ENCODE data around the gene PDGFA. TPM values are rescaled to one million over a fixed set of nuclear protein-coding genes. Genes with fewer than 3 reads are reported as not detected.

PDGFA gene
- total RNA-seq, 2 experiments from 2014 or later, result 9.4 to 9.9 TPM

DNA sequence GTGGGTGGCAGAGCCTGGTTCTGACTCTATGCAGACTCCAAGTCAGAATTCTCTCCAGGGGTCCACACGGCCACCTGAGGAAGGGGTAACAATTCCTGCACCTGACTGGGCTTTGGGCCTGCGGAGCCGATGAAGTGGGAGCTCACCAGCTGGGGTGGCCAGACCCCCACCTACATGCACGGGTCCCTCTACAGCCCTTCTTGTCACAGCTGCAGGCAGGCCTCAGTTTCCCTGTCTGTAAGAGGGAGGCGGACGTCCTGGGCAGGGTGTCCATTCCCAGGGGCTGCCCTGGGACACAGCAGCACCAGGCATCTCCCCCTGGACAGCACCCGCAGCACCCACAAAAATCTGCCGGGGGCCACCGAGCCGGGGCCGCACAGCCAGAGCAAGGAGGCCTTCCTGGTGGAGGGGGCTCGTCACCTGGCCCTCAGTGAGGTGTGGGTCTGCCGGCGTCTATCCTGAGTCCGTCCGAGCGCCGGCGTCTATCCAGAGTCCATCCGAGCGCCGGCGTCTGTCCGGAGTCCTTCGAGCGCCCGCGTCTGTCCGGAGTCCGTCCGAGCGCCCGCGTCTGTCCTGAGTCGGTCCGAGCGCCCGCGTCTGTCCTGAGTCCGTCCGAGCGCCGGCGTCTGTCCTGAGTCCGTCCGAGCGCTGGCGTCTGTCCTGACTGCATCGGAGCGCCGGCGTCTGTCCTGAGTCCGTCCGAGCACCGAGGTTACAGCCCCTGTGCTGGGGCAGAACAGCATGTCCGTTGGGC is 65.1 kb downstream of the PDGFA start:
- CTCF ChIA-PET, result no interaction called here
- POLR2A ChIA-PET, result no interaction called here

GRCh38 chr7:453597-454306 is 65.9 kb downstream of the PDGFA start:
- ChIA-PET CTCF (no interaction called here), POLR2A (no interaction called here)

DNA sequence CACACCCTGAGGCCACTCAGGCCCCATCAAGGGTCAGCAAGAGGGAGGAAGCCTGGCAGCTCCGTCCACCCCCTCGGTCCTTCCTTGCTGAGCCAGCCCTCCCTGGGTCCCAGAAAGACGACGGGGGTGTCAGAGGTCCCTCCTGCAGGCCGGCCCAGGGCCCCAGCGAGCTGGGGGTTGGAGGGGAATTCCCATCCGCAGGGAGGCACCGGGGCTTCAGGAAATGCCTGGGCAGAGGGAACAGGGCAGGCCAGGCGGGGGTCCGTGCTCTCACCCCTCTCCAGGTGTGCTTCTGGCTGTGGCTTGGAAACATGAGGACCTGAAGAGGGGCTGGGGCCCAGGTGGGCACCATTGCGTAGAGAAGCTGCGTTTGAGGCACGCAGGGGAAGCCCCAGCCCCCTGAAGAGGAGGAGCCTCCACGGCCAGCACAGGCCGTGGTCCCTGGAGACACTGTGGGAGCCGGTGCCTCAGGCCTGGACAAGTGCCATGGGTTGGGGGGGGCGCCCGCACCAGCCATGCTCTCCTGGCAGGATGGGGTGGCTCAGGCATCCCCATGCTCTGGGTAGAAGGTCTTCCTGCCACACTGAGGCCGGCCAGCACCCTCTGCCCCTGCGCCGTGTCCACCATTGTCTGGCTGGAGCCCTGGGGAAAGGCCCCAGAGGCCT is 66.7 kb downstream of the PDGFA start:
- CTCF ChIA-PET, result no interaction called here
- POLR2A ChIA-PET, result no interaction called here

- ChIA-PET POLR2A (no interaction called here), CTCF (no interaction called here)
These were observed 67.4 kb downstream of the PDGFA start for GRCh38 chr7:452226-452751.

- ChIA-PET CTCF (no interaction called here), POLR2A (no interaction called here)
These were observed 68.1 kb downstream of the PDGFA start for GRCh38 chr7:451255-452225.

DNA sequence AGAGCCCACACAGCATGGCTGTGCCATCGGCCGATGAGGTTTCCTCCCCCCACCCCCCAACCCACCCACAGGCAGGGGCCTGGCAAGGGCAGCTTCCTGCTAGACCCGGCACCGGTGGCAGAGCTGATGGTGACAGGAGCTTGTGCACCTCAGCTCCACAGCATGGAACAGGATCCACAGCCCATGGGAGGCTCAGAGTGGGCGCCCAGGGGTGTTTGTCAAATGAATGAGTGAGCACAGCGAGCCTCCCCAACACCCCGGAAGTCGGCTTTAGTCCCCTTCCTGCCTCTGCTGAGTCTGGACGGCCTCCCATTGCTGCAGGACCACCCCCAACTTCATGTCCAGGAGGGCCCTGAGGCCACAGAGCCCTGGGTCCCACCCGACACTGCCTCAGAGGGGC is 68.9 kb downstream of the PDGFA start:
- CTCF ChIA-PET, result no interaction called here
- POLR2A ChIA-PET, result no interaction called here

GRCh38 chr7:450036-450435 is 69.6 kb downstream of the PDGFA start:
- CTCF ChIA-PET, result interaction anchor here (0.8 kb wide), 1 partner anchor 525 kb away, joined by 3 read pairs; no protein-coding TSS in a partner anchor

DNA sequence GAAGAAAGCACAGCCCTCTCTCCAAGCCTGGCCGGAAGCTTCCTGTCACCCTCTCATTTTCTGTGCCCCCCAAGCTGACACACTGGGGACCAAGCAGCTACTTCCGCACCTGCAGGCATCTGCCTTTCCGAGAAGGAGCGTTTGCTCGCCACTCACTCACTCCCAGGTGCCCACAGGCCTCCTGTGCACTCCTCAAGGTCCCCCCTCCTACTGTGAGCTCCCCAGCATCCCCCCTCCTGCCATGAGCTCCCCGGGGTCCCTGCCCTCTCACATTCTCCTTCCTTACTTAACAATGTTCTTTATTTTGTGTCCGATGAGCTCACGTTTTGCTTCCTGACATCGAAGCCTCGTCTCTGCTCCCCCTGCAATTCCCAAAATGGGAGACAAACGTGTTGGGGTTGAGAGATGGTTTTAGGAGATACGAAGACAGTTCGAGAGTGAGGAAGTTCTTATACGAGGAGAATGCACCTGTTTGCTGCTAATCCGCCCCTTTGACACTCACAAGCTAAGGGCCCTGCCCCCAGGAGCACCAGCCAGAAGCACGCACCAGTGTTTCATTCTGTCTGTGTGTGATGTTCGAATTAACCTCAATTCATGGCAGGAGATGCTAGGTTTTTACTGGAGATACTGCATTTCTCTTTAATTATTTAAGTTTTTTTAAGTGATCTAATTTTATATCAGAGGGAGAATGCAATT is 70.2 kb downstream of the PDGFA start:
- POLR2A ChIA-PET, result no interaction called here
- CTCF ChIA-PET, result interaction anchor here (0.8 kb wide), 1 partner anchor 525 kb away, joined by 3 read pairs; no protein-coding TSS in a partner anchor

More at GRCh38 chr7:450036-450435, 69.6 kb downstream of the PDGFA start:
- POLR2A ChIA-PET, result no interaction called here

DNA sequence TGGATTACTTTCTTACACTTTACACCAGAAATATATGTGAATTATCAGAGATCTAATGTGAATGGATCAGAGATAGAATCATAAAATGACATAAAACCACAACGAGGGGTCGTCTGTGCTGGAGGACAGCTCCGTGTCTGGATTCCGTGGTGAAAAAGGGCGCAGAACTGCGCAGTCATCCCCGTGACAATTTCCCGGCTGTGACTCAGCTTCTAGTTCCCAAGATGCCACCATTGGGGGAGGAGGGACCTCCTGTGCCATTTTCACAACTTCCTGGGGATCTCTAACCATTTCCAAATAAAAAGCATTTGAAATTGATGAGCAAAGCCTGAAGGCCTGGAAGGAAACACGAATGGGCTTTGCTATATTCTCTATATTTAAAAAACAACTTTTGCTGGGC is 72.1 kb downstream of the PDGFA start:
- CTCF ChIA-PET, result no interaction called here
- POLR2A ChIA-PET, result no interaction called here

Other genes with a start within 250 kb of the PDGFA start
- not detected for gene FOXL3, start 229.7 kb downstream of the PDGFA start, total RNA-seq
- 10 to 100 TPM; 54.1 to 55.5 TPM for gene DNAAF5, start 206.9 kb upstream of the PDGFA start, total RNA-seq
- gene PRKAR1B, start 207.4 kb upstream of the PDGFA start, total RNA-seq, result 10 to 100 TPM; 33.5 to 34.5 TPM